HG02870 (cell line): Measurements from ENCODE around the gene RERE.
A peak's percentile ranks its signal among the peaks of the same experiment; 100 is the strongest.

ENCODE experiments used
- ATAC-seq: cut with Tn5 transposase; IDR thresholded peaks from one replicate; pipeline ENCODE4 v1.9.1; 2021; ENCODE audit warnings: mild to moderate bottlenecking, moderate library complexity; ENCODE audit not compliant: unreplicated experiment

The RERE gene

DNA sequence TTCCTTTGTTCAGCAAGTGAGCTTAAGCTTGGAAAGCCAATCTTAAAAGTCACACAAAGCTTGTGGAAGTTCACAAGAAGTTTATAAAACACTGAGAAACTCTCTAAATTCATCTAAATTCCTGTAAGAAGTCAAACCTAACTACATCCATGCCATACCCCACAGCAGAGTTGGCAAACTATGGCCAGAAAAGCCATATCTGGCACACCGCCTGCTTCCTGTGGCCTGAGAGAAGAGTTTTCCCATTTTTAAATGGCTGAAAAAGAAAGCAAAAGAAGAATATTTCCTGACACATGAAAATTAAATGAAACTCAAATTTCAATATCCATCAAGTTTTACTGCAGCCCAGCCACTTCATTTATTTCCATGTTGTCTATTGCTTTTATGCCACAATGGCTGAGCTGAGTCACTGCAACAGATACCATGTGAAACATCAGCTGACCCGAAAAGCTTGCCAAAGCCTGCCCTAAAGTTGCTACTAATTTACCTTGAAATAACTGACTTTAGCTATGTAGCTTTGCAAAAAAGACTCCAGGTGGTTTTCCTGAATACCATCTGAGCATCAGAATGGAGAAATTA lies 262.4 kb downstream of the RERE start:
- ATAC-seq: no peak

GRCh38 chr1:8552820-8553397 lies 264.5 kb downstream of the RERE start:
- ATAC-seq: no peak

GRCh38 chr1:8551613-8552489 lies 265.6 kb downstream of the RERE start:
- no peak for ATAC-seq

DNA sequence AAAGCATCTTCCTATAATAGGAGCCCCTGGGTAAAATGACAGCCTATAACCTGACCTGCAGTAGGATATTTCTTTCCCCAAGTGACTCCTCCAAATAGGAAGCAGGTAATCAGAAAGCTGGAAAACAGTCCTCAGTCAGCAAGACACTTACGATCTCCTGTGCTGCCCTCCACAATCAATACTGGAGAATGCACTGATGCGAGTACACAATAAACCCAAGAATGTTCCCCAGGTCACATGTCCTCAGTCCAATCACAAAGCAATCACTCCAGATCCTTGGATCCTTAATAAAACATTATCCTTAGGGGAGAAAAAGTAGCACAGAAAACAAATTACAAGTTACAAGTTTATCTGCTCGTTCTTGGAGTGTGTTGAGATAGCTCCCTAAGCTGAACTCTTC lies 266.4 kb downstream of the RERE start:
- ATAC-seq: no peak

DNA sequence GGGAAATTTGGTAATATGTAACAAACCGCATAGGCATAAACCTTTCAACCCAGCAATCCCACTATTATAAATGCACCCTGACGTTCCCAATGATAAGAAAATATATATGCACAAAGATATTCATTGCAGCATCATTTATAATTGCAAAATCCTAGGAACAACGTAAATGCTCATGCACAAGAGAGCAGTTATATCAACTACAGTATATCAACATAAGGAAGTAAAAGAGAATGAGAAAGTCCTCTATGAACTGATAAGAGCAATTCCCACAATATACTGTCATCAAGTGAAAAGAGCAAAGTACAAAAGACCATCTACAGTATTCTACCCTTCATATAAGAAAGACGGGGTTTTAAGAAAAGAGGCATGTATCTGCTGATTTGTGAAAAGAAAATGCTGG lies 269.6 kb downstream of the RERE start:
- no peak for ATAC-seq

GRCh38 chr1:8545078-8545477 lies 272.4 kb downstream of the RERE start:
- ATAC-seq: no peak

GRCh38 chr1:8544644-8545043 lies 272.8 kb downstream of the RERE start:
- no peak for ATAC-seq

- ATAC-seq: no peak
These were observed 273.5 kb downstream of the RERE start for GRCh38 chr1:8543965-8544364.

DNA sequence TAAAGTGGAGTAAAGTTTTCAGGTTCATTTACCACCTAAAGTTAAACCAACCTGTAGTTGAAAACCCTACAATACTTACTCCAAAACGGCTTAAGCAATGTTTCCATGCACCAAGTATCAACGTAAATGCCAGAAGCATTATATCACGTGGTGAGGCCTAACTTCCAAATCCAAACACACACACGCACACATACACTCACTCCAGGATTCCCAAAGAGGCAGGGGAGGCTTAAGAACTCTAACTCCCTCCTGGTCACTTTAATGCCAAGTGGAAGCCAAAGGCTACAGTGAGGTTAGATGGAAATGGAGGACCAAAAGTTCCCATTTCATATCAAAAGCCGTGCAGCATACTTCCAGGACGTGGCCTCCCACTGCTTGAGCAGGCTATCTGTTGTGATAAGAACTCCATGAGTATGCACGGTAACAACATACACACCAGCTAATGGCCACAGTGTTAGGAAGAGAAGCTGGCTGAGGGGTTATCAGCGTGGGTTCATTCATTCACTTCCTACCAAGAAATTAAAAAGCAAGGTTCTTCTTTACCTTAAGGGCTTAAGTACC lies 275.4 kb downstream of the RERE start:
- ATAC-seq: no peak

GRCh38 chr1:8540971-8541370 lies 276.5 kb downstream of the RERE start:
- no peak for ATAC-seq

- ATAC-seq: no peak
These were observed 277.0 kb downstream of the RERE start for GRCh38 chr1:8540261-8540941.

GRCh38 chr1:8539683-8540082 lies 277.8 kb downstream of the RERE start:
- no peak for ATAC-seq

DNA sequence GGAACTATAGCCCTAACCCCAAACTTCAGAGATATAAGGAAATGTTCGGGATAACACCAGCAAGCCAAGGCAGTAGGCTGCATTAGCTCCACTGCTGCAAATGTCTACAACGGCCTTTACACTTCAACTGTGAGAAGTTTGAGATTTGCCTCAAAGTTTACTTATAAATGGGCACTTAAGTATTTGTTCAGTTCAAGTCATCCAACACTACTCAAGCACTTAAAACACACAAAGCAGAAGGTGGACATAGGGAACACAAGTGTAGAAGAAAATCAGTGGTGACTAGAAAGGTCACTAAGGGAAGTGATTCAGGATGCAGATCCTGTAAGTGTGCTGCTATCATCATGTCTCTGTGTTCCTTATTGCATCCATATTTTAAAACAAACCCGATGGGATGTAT lies 278.9 kb downstream of the RERE start:
- no peak for ATAC-seq

GRCh38 chr1:8537991-8538390 lies 279.4 kb downstream of the RERE start:
- no peak for ATAC-seq

DNA sequence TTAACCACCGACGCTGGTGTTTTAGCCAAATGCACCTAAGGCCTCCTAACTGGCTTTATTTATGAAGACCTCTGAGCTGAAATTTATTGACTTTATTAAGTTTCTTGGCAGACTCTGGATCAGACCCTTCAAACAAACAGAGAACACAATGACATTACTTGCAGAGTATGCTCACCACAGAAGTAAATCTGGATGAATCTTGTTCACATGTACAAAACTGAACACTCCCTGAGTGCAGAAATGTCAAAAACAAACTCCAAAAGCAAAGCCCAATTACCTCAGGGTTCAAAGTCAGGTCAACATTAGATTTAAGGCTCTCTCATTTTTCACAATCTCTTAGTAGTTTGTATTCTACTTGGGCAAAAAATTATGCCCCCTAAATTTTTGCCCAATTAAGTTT lies 280.9 kb downstream of the RERE start:
- no peak for ATAC-seq

GRCh38 chr1:8533907-8534306 lies 283.5 kb downstream of the RERE start:
- no peak for ATAC-seq

DNA sequence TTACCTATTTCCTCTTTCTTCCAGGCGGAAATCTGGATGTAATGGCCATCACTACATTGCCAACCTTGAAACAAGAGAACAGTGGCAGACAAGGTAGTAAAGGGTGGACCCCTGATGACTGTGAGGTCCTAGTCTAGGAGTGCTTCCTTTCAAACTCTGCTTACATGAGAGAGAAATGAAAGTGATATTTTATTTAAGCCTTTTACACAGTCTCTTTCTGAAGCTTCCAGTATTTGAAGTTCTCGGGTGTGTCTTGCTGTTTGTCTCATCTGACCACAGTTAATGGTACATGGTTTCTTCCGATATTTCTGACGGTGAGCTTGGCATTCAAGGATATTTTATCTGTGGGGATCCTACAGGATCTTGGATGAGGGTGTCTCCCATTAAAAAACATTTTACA lies 284.3 kb downstream of the RERE start:
- ATAC-seq: no peak

DNA sequence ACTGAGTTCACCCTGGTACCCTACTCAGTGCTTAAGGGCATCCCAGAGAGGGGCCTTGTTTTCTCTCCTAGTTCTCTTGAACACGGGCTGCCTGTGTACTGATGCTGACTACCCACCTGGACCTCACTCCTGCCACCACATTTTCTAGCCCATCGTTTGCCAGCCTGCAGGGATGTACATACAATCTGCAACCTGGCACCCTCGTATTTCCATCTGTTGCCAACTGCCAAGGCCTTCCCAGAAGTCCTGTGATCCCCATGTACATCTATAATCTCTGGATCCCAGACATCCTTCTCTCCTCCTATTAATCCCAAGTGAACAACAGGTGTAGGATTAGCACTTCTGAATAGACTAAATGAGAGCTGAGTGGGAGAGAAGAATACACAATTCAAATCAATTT lies 287.5 kb downstream of the RERE start:
- ATAC-seq: no peak

- ATAC-seq: no peak
These were observed 289.5 kb downstream of the RERE start for GRCh38 chr1:8527941-8528340.

- ATAC-seq: peak; percentile 52
These were observed 291.7 kb downstream of the RERE start for GRCh38 chr1:8525558-8526275.

- ATAC-seq: no peak
These were observed 292.3 kb downstream of the RERE start for GRCh38 chr1:8525216-8525557.
